Neural cell (in vitro differentiated cells): ENCODE measurements around the gene TNS1. TPM values are rescaled to one million over a fixed set of nuclear protein-coding genes. Genes with fewer than 3 reads are reported as not detected.

ENCODE experiments used
- H2AFZ ChIP-seq: fragments of 200-600, 300-800 bp; sonication (generic), shearing (Covaris generic); 2 replicates; pipeline ENCODE4 v1.6.0; 2014; ENCODE audit warnings: low read depth, mild to moderate bottlenecking, antibody characterized with exemption, low read length, moderate library complexity
- H3F3A ChIP-seq: fragments of 200-600 bp; shearing (Covaris generic); 2 replicates; pipeline ENCODE4 v1.6.1; 2016; ENCODE audit warnings: mild to moderate bottlenecking, moderate library complexity, mixed read lengths, antibody characterized with exemption, low read length; ENCODE audit not compliant: insufficient read depth, poor library complexity, severe bottlenecking
- H3K27ac ChIP-seq: fragments of 200-600, 300-800 bp; sonication (generic), shearing (Covaris generic); 2 replicates; pipeline ENCODE4 v1.5.1; 2014; ENCODE audit warnings: mild to moderate bottlenecking, low read length, moderate library complexity
- H3K27me3 ChIP-seq: fragments of 300-800, 200-600 bp; sonication (generic), shearing (Covaris generic); 2 replicates; pipeline ENCODE4 v1.6.0; 2014; ENCODE audit warnings: mild to moderate bottlenecking, low read depth, low read length, moderate library complexity; ENCODE audit not compliant: insufficient read depth
- H3K36me3 ChIP-seq: fragments of 300-800, 200-600 bp; sonication (generic), shearing (Covaris generic); 2 replicates; pipeline ENCODE4 v1.5.1; 2014; ENCODE audit warnings: mild to moderate bottlenecking, antibody characterized with exemption, low read length, moderate library complexity; ENCODE audit not compliant: insufficient read depth
- H3K4me2 ChIP-seq: fragments of 300-800, 200-600 bp; sonication (generic), shearing (Covaris generic); 2 replicates; pipeline ENCODE4 v1.6.0; 2014; ENCODE audit warnings: mild to moderate bottlenecking, low read length
- H3K4me3 ChIP-seq: fragments of 300-800, 200-600 bp; sonication (generic), shearing (Covaris generic); 2 replicates; pipeline ENCODE4 v1.5.1; 2014; ENCODE audit warnings: mild to moderate bottlenecking, low read length, moderate library complexity
- H3K79me2 ChIP-seq: fragments of 200-600 bp; shearing (Covaris generic); replicated peaks from 2 replicates; pipeline ENCODE4 v1.6.0; 2014; ENCODE audit warnings: mild to moderate bottlenecking, low read length, moderate library complexity; ENCODE audit not compliant: insufficient read depth
- H3K9ac ChIP-seq: fragments of 300-800, 200-600 bp; sonication (generic), shearing (Covaris generic); 2 replicates; pipeline ENCODE4 v1.6.1; 2016; ENCODE audit warnings: mild to moderate bottlenecking, low read length, mixed read lengths
- H3K9me2 ChIP-seq: fragments of 200-600 bp; shearing (Covaris generic); 2 replicates; pipeline ENCODE4 v1.6.1; 2016; ENCODE audit warnings: mild to moderate bottlenecking, low read length, mixed read lengths; ENCODE audit not compliant: insufficient read depth
- H3K9me3 ChIP-seq: fragments of 200-600, 300-800 bp; sonication (generic), shearing (Covaris generic); 2 replicates; pipeline ENCODE4 v1.6.1; 2016; ENCODE audit warnings: mild to moderate bottlenecking, mixed run types, low read length, moderate library complexity, mixed read lengths
- H4K20me1 ChIP-seq: fragments of 200-600 bp; shearing (Covaris generic); 2 replicates; pipeline ENCODE4 v1.6.1; 2016; ENCODE audit warnings: mild to moderate bottlenecking, mixed run types; ENCODE audit not compliant: insufficient read depth
- EP300 ChIP-seq: fragments of 450-650 bp; conservative IDR thresholded peaks from 2 replicates; pipeline ENCODE4 v1.6.1; 2014; ENCODE audit warnings: antibody characterized with exemption, mild to moderate bottlenecking, moderate library complexity; ENCODE audit not compliant: poor library complexity, severe bottlenecking
- EZH2 ChIP-seq: fragments of 200-600, 300-800 bp; shearing (Covaris generic), sonication (generic); IDR thresholded peaks from 2 replicates; pipeline ENCODE4 v1.6.1; 2014; ENCODE audit warnings: antibody characterized with exemption, low read length, borderline replicate concordance, mild to moderate bottlenecking; ENCODE audit not compliant: insufficient read depth, poor library complexity, severe bottlenecking
- MXI1 ChIP-seq: fragments of 450-650 bp; conservative IDR thresholded peaks from 2 replicates; pipeline ENCODE4 v1.6.1; 2014; ENCODE audit warnings: antibody characterized with exemption, mild to moderate bottlenecking; ENCODE audit not compliant: poor library complexity, severe bottlenecking
- POLR2AphosphoS5 ChIP-seq: IDR thresholded peaks from 2 replicates; pipeline ENCODE4 v1.6.1; 2012
- RAD21 ChIP-seq: fragments of 450-650 bp; conservative IDR thresholded peaks from 2 replicates; pipeline ENCODE4 v1.6.1; 2014; ENCODE audit warnings: antibody characterized with exemption, mild to moderate bottlenecking, moderate library complexity
- SMC3 ChIP-seq: fragments of 450-650 bp; conservative IDR thresholded peaks from 2 replicates; pipeline ENCODE4 v1.6.1; 2014; ENCODE audit warnings: antibody characterized with exemption, mild to moderate bottlenecking, moderate library complexity; ENCODE audit not compliant: poor library complexity
- TAF1 ChIP-seq: IDR thresholded peaks from 2 replicates; pipeline ENCODE4 v1.6.1; 2012; ENCODE audit warnings: low read depth
- polyA plus RNA-seq: library from polyadenylated mRNA; depleted of rRNA; stranded (reverse); fragments of >200 nt; gene quantifications from 2 replicates; pipeline ENCODE4 v1.2.3, GENCODE V29; 2014
- TF ChIP-seq, protein P1 (sequence below): fragments of 450-650 bp; IDR thresholded peaks from 2 replicates; pipeline ENCODE4 v1.5.1; 2014; ENCODE audit warnings: antibody characterized with exemption, mild to moderate bottlenecking, moderate library complexity; ENCODE audit not compliant: poor library complexity, severe bottlenecking
- TF ChIP-seq, protein P2 (sequence below): IDR thresholded peaks from 2 replicates; pipeline ENCODE4 v1.6.1; 2012; ENCODE audit warnings: borderline replicate concordance

TNS1 gene
- polyA plus RNA-seq, 1 donor from 2014 or later: 1.5 TPM

DNA sequence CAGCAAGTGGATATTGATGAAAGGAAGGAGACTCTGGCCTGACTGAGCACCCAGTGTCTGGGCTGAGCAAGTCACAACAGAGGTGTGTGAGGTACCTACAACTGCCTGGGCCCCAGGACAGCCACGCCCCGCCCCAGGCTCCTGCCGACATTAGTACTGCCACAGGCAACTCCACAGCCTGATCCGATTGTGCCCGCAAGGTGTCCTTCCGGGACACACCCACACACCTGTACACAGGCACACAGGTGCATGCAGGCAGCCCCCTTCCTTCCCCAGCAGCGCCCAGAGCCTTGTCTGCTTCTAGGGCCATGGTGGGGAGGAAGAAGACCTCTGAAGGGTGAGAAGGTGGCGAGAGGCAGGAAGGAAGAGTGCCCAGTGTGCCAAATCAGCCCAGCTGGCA, 83.6 kb downstream of the TNS1 start:
- no peak for TF ChIP-seq MXI1
- TF ChIP-seq, protein P1, sequence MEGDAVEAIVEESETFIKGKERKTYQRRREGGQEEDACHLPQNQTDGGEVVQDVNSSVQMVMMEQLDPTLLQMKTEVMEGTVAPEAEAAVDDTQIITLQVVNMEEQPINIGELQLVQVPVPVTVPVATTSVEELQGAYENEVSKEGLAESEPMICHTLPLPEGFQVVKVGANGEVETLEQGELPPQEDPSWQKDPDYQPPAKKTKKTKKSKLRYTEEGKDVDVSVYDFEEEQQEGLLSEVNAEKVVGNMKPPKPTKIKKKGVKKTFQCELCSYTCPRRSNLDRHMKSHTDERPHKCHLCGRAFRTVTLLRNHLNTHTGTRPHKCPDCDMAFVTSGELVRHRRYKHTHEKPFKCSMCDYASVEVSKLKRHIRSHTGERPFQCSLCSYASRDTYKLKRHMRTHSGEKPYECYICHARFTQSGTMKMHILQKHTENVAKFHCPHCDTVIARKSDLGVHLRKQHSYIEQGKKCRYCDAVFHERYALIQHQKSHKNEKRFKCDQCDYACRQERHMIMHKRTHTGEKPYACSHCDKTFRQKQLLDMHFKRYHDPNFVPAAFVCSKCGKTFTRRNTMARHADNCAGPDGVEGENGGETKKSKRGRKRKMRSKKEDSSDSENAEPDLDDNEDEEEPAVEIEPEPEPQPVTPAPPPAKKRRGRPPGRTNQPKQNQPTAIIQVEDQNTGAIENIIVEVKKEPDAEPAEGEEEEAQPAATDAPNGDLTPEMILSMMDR: no peak
- TF ChIP-seq EP300: no peak
- TF ChIP-seq, protein P2, sequence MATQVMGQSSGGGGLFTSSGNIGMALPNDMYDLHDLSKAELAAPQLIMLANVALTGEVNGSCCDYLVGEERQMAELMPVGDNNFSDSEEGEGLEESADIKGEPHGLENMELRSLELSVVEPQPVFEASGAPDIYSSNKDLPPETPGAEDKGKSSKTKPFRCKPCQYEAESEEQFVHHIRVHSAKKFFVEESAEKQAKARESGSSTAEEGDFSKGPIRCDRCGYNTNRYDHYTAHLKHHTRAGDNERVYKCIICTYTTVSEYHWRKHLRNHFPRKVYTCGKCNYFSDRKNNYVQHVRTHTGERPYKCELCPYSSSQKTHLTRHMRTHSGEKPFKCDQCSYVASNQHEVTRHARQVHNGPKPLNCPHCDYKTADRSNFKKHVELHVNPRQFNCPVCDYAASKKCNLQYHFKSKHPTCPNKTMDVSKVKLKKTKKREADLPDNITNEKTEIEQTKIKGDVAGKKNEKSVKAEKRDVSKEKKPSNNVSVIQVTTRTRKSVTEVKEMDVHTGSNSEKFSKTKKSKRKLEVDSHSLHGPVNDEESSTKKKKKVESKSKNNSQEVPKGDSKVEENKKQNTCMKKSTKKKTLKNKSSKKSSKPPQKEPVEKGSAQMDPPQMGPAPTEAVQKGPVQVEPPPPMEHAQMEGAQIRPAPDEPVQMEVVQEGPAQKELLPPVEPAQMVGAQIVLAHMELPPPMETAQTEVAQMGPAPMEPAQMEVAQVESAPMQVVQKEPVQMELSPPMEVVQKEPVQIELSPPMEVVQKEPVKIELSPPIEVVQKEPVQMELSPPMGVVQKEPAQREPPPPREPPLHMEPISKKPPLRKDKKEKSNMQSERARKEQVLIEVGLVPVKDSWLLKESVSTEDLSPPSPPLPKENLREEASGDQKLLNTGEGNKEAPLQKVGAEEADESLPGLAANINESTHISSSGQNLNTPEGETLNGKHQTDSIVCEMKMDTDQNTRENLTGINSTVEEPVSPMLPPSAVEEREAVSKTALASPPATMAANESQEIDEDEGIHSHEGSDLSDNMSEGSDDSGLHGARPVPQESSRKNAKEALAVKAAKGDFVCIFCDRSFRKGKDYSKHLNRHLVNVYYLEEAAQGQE: no peak
- no peak for TF ChIP-seq SMC3
- TF ChIP-seq RAD21: no peak
- no peak for TF ChIP-seq POLR2AphosphoS5
- TF ChIP-seq EZH2: no peak
- no peak for TF ChIP-seq TAF1
- H3K79me2 ChIP-seq: no peaks in the 10 kb centered on the region
- no peaks in the 10 kb centered on the region for H3F3A ChIP-seq
- H3K4me3 ChIP-seq: no peak overlapping the region
- H3K27ac ChIP-seq: no peak overlapping the region
- no peaks in the 10 kb centered on the region for H3K27me3 ChIP-seq
- no peaks in the 10 kb centered on the region for H4K20me1 ChIP-seq
- H3K9ac ChIP-seq: no peak overlapping the region
- no peak overlapping the region for H3K4me2 ChIP-seq
- H3K9me3 ChIP-seq: no peaks in the 10 kb centered on the region
- no peaks in the 10 kb centered on the region for H3K36me3 ChIP-seq
- H2AFZ ChIP-seq: no peak overlapping the region
- H3K9me2 ChIP-seq: no peaks in the 10 kb centered on the region

GRCh38 chr2:217918308-217919024, 84.3 kb downstream of the TNS1 start:
- H3K27me3 ChIP-seq: no peaks in the 10 kb centered on the region
- TF ChIP-seq RAD21 (no peak), EP300 (no peak), TAF1 (no peak), SMC3 (no peak), MXI1 (no peak), EZH2 (no peak)
- TF ChIP-seq, protein P1: no peak
- TF ChIP-seq, protein P2: no peak
- H3F3A ChIP-seq: no peaks in the 10 kb centered on the region

More at GRCh38 chr2:217918308-217919024, 84.3 kb downstream of the TNS1 start:
- Histone ChIP-seq H3K9me3 (no peaks in the 10 kb centered on the region), H4K20me1 (no peaks in the 10 kb centered on the region), H3K9me2 (no peaks in the 10 kb centered on the region), H2AFZ (no peak overlapping the region), H3K27ac (no peak overlapping the region), H3K36me3 (no peaks in the 10 kb centered on the region), H3K4me3 (no peak overlapping the region), H3K9ac (no peak overlapping the region), H3K4me2 (no peak overlapping the region), H3K79me2 (no peaks in the 10 kb centered on the region)
